ENCODE results near the gene SIPA1.
A peak's percentile ranks its signal among the peaks of the same experiment; 100 is the strongest.

Gene SIPA1

GRCh38 chr11:65607614-65608426 is 30.1 kb upstream of the SIPA1 start:
- DNase-seq (ENCODE audit: low read depth in 1 of 2, low spot score in 1 of 2) = no peak

DNA sequence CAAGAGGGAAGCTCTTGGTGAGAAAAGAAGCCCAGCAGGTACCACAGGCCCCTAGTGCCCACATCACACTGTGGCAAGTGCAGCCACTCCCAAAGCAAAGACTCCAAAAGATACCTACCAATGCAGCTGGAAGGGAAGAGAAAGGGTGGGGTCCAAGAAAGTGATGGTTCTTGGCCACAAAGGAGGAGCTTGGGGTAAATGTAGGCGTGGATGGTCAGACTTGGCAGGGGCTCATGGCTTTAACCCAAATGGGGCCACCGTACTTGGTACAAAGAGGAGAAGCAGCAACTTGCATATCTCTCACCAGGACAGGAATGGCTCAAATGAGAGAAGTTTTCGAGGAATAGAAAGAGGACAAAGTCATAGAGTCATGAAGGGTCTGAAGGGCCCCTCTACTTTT is 28.7 kb upstream of the SIPA1 start:
- DNase-seq (ENCODE audit: low read depth in 1 of 2, low spot score in 1 of 2) = no peak

DNA sequence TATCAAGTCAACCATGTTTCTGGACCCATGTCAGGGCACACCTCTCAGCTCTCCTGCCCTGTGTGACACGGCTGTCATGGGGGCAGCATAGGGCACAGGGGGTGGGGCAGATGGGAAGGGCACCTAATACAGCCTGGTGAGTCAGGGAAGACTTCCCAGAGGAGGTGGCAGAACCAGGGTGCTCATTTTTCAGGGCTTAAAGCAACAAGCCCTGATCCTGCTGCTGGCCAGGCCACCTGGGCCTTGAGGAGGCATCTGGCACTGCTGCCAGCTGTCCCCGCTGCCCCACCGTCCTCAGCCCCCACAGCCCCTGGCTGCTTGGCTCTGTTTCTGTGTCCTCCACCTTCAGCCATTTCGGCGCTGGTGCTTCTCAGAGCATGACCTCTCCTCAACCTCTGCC is 28.2 kb upstream of the SIPA1 start:
- DNase-seq (ENCODE audit: low read depth in 1 of 2, low spot score in 1 of 2) = no peak

DNA sequence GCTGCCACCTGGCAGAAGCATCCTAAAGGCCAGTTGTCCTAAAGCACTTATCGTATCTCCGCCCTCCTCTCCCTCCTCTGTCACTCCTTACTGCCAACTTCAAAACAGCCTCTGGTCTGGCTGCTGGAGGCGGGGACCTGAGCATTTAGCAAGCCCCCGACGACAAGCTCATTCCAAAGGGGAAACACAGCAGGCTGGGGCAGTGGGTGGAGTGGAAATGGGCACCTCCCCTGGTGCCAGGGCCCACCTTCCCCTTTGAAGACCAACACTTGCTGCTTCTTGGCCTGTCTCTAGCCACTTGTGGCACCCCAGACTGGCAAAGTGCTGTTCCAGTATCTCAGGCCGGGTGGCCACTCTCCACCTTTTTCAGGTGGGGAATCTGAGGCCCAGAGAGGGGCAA is 27.5 kb upstream of the SIPA1 start:
- no peak for DNase-seq (ENCODE audit: low read depth in 1 of 2, low spot score in 1 of 2)

DNA sequence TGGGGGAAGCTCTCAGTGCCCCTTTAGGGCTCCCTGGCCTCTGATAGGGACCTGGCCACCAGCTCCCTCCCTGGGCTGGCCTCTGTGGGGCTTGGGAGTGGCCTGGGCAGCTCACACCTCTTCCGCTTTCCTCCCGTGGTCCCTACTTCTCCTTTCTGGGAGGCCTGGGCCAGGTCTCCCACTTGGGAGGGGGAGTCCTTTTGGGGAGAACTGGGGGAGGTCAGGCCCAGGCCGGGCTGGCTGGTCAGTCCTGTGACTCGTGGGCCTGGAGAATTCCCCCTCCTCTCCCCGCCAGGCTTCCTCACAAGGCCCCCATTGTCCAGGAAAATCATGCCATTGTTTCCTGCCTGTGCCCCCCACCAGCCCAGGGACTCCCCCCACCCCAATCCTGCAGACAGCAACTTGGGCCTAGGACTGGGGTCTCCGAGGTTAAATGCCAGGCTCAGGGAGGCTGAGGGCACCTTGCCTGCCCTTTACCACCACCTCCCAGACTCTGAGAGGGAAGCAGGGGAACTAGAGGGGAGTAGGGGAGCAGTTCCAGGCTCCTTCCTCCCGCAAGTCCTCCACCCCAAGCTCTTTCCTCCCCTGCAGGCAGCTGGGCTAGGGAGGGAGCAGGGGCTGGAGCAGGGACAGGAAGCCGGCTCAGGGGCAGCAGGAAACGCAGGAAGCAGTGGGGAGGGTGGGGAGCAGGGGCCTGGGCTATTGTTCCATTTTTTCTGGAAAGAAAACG is 26.7 kb upstream of the SIPA1 start:
- DNase-seq (ENCODE audit: low read depth in 1 of 2, low spot score in 1 of 2) = no peak

- DNase-seq (ENCODE audit: low read depth in 1 of 2, low spot score in 1 of 2) = no peak
These were observed 25.9 kb upstream of the SIPA1 start for GRCh38 chr11:65611758-65612603.

DNA sequence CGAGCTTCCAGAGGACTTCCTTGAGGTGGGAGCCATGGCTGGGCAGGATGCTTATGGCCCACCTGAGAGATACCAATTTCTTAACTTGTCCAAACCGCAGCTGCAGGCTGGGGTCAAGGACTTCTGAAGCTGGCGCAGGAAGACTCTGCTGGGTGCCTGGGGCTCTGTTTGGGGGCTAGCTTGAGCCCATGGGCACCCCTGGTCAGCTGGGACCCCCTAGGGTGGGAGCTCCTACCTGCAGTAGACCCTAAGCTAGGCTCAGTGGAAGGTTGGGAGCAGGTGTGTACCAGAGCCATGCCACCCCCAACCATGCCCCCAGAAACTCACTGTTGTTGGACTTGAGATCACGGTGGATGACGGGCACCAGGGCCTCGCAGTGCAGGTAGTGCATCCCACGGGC is 25.2 kb upstream of the SIPA1 start:
- no peak for DNase-seq (ENCODE audit: low read depth in 1 of 2, low spot score in 1 of 2)

DNA sequence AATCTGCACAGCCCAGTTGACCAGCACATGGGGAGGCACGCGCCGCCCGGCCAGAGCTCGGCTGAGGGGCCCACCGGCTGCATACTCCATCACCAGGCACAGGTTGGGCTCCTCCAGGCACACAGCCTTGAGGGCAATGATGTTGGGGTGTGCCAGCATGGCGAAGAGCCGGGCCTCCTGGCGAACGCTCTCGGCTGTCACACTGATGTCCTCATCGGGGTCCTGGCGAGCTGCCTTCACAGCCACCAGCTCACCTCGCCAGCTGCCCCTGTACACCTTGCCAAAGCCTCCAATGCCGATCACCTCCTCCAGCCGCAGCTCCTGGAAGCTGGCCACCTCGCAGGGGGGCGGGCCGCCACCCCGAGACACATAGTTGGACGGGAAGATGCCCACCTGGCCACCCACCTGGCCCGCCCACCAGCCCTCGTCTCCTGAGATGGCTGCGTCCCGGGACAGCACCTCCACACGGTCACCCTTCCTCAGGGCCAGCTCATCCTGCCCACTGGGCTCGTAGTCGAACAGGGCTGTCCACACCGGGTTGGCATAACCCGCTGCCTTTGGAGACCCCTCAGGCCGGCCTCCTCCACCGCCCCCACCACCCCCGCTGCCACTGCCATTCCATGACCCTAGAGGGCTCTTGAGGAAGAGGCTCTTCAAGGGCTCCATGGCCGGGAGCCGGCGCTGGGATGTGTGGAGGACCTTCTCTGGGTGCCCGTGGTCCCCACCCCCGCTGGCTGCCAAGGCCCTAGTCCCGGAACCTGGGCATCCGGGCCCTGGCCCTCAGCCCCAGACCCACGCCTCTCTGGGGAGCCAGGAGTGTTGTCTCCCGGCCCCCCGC is 24.6 kb upstream of the SIPA1 start:
- no peak for DNase-seq (ENCODE audit: low read depth in 1 of 2, low spot score in 1 of 2)

DNA sequence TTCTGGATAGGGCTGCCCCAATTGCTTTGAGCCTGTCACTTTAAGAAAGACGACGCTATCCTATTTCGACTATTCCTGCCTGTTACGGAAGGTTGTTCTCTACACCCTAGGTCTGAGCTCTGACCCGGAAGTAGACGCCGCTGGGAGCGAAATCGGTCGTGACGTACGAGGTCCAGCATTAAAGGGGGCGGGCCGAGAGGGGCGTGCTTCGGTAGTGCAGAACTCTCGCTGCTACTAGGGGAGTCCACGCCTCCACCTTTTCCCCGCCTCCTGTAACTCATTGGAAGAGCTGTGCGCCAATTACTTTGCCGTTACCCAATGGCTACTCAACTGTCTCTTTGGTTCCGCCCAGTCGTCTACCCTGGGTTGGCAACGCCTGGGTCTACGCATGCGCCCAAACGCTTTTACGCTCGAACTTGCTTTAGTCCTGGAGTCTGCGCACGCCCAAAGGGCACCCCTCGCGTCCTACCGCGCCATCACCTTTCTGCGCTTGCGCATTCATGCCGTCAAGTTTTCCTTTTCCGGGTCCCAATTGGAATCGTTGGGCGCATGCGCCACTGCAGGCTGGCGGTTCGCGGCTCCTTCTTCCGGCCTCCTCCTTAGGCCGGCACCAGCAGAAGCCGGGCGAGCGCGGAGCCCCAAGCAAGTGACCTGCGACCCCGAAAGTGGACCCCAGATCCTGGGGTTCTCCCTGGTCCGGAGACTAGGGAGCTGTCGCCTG is 22.5 kb upstream of the SIPA1 start, which contains the start of gene PCNX3:
TSS of gene PCNX3 (plus strand) at position 548 of the 721 bp plus-strand sequence. CDS start 536 bp downstream, outside the sequence.
- DNase-seq (ENCODE audit: low read depth in 1 of 2, low spot score in 1 of 2) = peak; percentile 98 to 100

DNA sequence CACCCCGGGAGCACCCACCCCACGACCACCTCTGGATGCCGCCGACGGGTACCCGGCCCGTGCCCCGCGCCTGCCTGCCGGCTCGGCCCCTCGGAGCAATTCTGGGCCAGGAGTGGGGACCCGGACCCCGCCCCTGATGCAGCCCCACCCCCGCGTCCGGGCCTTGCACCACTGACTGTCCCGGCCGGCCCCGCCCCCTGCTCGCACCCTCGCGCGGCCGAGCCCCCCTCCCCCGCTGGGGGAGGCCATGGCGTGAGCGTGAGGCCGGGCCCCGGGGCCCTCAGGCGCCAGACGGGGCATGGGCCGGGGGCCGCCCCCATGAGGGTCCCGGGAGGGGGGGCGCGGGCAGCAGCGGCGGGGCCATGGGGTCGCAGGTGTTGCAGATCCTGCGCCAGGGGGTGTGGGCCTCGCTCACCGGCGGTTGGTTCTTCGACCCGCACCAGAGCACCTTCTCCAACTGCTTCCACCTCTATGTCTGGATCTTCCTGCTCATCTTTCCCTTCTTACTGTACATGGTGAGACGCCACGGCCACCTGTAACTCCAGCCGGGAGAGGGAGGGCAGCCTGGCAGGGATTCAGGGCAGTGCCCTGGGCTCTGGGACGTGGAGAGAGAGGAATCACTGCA is 21.8 kb upstream of the SIPA1 start:
- no peak for DNase-seq (ENCODE audit: low read depth in 1 of 2, low spot score in 1 of 2)

- DNase-seq (ENCODE audit: low read depth in 1 of 2, low spot score in 1 of 2) = no peak
These were observed 21.3 kb upstream of the SIPA1 start for GRCh38 chr11:65616575-65617001.

GRCh38 chr11:65617136-65617850 is 20.6 kb upstream of the SIPA1 start:
- no peak for DNase-seq (ENCODE audit: low read depth in 1 of 2, low spot score in 1 of 2)

DNA sequence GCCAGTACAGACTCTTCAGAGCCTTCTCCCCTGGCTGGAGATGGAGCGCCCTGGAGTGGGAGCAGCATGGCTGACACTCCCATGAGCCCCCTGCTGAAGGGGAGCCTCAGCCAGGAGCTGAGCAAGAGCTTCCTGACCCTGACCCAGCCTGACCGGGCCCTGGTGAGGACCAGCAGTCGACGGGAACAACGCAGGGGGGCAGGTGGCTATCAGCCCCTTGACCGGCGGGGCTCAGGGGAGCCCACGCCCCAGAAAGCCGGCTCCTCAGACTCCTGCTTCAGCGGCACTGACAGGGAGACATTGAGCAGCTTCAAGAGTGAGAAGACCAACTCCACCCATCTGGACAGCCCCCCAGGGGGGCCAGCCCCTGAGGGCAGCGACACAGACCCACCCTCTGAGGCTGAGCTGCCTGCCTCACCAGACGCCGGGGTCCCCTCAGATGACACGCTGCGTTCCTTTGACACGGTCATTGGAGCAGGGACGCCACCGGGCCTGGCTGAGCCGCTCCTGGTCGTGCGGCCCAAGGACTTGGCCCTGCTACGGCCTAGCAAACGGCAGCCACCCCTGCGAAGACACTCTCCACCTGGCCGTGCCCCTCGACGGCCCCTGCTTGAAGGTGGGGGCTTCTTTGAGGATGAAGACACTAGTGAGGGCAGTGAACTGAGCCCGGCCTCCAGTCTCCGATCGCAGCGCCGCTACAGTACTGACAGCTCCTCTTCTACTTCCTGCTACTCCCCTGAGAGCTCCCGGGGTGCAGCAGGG is 19.7 kb upstream of the SIPA1 start:
- DNase-seq (ENCODE audit: low read depth in 1 of 2, low spot score in 1 of 2) = no peak

DNA sequence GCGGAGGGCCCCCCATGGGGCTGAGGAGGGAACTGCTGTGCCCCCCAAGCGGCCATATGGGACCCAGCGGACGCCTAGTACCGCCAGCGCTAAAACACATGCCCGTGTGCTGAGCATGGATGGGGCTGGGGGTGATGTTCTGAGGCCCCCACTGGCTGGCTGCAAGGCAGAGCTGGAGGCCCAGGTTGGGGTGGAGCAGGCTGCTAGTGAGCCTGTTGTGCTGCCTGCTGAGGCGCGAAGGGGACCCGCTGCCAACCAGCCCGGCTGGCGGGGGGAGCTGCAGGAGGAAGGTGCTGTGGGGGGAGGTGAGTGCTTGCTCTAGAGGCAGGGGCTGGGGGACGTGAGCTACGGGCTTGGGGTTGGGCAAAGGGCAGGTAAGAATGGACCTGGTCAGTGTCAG is 19.1 kb upstream of the SIPA1 start:
- DNase-seq (ENCODE audit: low read depth in 1 of 2, low spot score in 1 of 2) = no peak

GRCh38 chr11:65619281-65619928 is 18.5 kb upstream of the SIPA1 start:
- no peak for DNase-seq (ENCODE audit: low read depth in 1 of 2, low spot score in 1 of 2)

DNA sequence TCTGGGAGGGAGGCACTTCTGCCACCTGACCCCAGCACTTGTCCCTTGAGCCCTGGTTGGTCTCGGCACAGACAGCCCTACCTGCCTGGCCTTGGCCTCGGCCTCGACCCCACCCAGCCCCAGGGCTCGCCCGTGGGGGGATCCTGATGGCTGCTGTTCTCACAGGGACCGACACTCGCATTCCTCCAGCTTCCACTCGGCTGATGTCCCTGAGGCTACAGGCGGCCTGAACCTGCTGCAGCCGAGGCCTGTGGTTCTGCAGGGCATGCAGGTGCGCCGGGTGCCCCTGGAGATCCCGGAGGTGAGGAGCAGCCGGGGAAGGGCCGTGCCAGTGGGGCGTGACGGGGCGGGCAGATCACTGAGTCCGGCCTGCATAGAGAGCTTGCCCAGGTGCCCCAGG is 17.2 kb upstream of the SIPA1 start:
- no peak for DNase-seq (ENCODE audit: low read depth in 1 of 2, low spot score in 1 of 2)

- no peak for DNase-seq (ENCODE audit: low read depth in 1 of 2, low spot score in 1 of 2)
These were observed 16.4 kb upstream of the SIPA1 start for GRCh38 chr11:65621460-65621859.

- DNase-seq (ENCODE audit: low read depth in 1 of 2, low spot score in 1 of 2) = no peak
These were observed 15.9 kb upstream of the SIPA1 start for GRCh38 chr11:65622011-65622410.

All from activated CD4-positive, alpha-beta T cell treated with anti-CD3 and anti-CD28 coated beads, Interleukin-2, amount 50 U/mL, for 24 hours (primary cell).